Stimulated activated naive CD8-positive, alpha-beta T cell treated with anti-CD3 and anti-CD28 coated beads, Interleukin-15, Interleukin-2, amounts not matched to agents 100 U/mL and 50 U/mL, for 24 hours (primary cell): ENCODE measurements around the gene CADPS.

ENCODE experiments used
- ATAC-seq: fragments of 150-1000 bp; cut with Tn5 transposase; one replicate; pipeline ENCODE4 v1.10.0; 2021
- DNase-seq: peaks from one replicate; pipeline ENCODE4 v3.0.0; 2021

Gene CADPS

DNA sequence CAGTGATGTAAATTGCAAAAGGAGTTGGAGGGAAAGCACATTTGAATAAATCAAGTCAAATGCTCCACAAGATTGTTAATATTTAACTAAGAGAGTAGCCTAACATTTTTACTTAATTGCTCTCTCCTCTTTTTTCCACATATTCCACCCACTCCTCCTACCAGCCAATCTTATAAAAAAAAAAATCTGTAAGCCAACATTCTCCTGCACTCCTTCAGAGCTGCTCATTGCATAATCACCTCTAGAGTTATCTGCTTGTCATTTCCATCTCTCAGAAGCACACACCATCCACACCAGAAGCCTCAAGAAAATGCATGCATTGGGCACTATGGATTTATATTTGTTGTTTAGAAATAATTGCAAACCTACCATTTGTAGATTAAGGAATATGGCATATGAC is 64.1 kb downstream of the CADPS start:
- no peak for ATAC-seq
- DNase-seq = no peak

DNA sequence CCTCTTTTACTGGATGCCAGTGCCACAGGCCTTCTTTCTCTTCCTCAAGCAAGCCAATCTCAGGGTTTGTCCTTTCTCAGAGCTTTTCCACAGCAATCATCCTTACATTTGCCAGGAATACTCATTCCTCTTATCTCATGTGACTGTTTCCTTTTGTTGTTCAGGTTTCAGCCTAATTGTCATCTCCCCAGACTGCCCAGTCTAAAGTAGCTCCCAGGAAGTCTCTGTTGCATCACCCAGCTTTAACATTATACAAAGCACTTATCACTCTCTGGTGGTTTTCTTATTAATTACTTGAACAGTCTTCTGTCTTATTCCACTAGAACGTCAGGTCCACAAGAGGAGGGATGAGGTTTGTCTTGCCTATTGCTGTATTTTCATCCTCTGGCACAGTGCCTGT is 65.8 kb downstream of the CADPS start:
- ATAC-seq (no peak), DNase-seq (no peak)

DNA sequence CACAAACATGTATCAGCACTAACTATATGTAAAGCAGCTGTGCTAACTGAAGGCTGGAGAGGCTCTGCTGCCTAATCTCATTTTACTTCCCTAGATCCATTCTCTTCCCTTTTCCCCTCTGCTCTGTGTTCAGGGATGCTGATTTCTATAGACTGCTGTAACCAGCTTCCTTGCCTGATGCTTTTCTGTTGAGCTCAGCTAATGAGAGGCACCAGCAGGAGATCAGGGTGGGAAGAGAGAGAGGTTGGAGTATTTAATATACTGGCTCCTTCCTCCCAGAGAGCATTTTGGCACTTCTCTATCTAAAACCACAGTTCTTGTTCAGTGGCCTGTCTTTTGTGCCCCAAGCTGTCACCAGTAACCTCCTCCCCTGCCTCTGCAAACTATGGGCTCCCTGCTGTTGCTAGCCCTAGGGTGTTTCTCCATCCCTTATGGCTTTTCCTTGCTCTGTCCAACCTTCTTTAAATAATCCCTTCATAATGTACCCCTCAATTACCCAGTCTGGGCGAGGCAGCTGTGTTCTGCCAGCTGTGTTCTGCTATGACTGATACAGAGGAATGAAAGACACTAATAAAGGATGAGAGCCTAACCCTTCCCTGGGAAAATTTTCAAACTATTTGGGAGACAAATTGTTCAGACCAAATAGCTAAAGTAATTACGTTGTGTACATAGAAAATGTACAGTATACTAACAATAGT is 69.5 kb downstream of the CADPS start:
- ATAC-seq (no peak), DNase-seq (no peak)

DNA sequence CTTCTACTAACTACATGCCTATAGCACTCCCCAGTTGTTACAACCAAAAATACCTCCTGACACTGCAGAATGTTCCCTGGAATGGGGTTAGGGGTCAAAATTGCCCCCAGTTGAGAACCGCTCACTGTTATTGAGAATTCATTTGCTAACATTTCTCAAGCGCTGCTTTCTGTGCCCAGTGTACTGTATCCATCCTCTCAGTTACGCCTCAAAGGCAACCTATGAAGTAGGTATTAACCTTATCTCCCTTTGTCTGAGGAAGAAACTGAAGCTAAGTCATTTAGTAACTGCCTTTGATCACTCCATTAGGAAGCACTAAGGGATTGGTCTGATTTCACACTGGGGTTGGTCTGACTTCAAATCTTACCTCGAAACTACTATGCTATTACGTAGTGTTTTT is 70.1 kb downstream of the CADPS start:
- ATAC-seq (no peak), DNase-seq (no peak)

DNA sequence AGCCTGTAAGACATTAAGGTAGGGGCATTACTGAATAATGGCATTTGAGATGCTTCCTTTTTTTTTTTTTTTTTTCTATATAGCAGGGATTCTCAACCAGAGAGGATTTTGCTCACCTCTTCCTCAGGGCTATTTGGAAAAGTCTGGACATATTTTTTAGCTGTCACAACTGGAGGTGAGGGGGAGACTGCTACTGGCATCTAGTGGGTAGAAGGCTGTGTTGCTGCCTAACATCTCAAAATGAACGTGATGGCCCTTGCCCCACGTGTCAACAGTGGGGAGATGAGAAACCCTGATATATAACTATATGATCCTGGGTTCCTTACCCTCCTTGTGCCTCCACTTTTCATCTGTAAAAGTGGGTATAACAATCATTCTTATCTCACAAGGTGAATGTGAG is 71.9 kb downstream of the CADPS start:
- ATAC-seq (no peak), DNase-seq (no peak)

DNA sequence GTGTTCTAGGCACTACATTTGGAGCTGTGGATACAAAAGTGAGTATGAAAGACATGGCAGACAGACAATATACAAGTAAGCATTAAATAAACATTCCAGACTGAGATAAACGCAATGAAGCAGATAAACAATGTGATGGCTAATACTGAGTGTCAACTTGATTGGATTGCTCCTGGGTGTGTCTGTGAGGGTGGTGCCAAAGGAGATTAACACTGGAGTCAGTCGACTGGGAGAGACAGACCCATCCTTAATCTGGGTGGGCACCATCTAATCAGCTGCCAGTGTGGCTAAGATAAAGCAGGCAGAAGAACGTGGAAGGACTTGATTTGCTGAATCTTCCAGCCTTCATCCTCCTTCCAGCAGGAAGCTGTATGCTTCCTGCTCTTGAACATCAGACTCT is 77.2 kb downstream of the CADPS start:
- ATAC-seq = no peak
- DNase-seq = no peak

DNA sequence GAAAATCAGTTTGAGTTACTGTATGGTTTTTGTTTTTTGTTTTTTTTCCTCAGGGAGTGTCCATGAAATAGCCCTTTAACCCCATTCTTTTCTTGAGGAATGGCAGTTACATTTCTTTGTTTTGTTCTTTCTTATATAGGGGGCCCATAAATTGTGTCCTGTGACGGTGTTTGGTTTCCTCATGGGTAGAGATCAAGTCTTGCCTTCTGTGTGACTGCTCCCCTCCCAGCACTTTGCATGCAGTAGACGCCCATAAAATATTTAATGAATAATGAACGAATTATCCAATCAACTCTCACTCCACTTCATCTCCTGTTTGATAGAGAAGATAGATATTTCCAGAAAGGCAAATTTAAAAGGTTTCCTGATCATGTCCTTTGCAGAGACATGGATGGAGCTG is 78.1 kb downstream of the CADPS start:
- DNase-seq (no peak), ATAC-seq (no peak)

DNA sequence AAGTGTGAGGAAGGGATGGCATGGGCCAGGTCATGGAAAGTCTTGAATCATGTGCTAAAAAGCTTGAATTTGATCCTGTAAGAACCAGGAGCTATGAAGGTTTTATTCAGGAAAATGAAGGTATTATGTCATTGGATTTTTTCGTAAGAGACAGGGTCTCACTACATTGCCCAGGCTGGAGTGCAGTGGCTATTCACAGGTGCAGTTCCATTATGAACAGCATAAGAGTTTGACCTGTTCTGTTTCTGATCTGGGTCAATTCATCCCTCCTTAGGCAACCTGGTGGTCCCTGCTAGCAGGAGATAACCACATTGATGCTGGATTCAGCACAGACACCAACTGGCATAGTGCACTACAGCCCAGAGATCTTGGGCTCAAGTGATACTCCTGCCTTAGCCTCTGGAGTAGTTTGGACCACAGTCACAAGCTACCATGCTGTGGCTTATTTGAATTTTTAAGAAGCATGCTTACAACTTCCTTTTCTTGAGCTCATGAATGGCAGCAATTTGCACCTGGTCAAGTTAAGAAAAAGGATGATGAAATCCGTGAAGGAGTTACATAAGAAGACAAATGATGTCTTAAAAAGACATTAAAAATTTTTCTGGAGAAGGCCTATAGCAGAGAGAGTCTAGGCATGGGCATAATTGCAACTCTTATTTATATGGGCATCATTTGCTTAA is 79.1 kb downstream of the CADPS start:
- no peak for DNase-seq
- ATAC-seq = no peak

DNA sequence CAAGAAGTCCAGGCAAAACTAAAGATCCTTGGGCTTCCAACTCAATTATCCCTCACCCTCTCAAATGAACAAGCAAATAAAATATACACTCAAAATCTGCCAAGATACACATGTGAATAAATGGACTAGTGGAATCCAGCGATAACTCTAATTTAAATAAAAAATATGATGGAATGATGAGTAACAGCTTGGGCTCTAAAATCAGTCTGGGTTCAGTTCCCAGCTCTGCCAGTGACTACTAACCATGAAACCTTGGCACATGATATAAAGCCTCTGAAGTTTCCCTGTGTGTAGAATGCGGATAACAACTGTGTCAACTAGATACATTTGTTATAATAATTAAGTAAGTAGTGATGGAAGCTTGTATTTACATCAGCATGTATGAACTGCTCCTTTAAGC is 81.3 kb downstream of the CADPS start:
- no peak for ATAC-seq
- no peak for DNase-seq

DNA sequence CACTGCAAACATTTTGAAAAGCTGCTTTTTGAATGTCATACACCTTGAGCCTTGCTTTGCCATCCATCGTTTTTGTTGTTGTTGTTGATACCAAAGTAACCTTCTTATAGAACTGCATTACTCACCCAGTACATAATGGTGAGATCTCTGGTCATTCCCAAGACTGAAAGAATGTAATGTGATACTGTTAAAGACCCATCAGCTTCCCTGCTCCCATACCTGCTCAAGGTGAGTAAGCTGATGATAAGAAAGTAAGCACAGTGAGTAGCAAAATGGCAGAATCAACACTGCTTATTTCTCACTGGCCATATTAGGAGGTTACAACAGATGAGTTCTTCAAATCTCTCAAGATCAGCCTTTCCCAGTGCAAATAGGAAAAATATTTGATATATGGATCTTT is 89.8 kb downstream of the CADPS start:
- DNase-seq = no peak
- no peak for ATAC-seq

DNA sequence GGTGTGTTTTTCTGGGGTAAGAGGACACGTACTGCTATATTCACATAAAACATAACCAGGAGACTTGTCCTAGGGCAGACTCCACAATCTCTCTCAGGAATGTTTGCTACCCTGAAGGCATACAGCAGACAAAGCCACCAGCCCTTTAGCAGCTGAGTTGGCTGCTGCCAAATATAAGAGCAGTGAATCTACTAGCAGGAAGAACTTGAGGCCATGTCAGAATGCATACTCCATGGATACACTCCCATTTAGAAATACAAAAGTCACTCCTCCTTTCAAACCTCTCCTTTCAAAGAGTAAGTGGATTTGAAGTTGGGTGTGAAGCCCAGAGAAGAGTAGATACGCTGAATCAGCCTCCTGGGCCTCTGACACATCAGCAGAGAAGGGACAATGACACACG is 94.1 kb downstream of the CADPS start:
- ATAC-seq (no peak), DNase-seq (no peak)

DNA sequence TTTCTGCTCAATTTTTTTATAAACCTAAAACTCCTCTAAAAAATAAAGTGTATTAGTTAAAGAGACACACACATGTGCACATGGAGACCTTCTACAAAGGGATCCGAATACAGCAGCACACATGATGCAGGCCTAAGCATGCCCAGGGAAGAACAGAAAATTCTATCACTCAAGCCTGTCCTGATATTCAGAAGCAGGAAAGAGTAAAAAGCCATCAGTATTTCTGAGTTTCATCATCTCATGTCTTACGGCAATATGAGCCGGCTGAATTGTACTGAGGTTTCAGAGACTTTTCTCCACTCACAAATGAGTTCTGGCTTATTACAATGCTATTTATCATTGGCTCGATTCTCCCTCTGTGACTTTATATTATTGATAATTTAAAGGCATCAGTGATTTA is 97.5 kb downstream of the CADPS start:
- DNase-seq (no peak), ATAC-seq (no peak)

DNA sequence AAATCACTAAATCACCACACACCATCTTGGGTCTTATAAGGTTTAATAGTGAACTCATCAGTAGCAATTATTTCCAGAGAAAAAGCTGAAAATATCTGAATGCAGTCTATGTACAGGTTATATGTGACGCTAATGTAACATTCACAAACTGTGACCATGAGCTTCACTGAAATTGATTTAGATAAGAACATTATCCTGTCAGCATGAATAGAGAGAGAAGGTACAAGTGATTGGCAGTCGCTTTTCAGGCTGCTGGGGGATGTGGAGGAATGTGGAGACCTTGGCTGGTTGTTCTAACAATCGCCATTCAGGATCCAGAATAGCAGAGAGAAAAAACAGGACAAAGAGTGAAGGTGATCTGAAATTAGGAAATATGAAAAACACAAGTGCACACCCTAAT is 98.1 kb downstream of the CADPS start:
- no peak for ATAC-seq

DNA sequence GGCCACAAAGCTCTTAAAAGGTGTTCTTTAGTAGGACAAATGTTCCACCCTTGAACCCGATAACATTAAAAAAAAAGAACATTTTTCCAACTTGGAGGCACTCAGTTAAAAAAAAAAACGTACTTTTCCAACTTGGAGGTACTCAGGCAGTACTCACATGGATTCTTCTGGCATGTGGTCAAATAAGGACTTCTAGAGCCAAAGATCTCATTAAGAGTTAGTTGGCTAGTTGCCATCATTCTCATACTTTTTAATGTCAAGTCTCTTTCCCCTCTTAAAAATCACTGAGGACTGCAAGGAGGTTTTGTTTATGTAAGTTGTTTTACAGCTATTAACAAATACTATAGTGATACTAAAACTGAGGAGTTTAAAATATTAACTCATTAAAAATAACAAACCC is 101.0 kb downstream of the CADPS start:
- no peak for ATAC-seq
- DNase-seq = no peak

More for the DNA sequence above, 98.1 kb downstream of the CADPS start:
- no peak for DNase-seq

DNA sequence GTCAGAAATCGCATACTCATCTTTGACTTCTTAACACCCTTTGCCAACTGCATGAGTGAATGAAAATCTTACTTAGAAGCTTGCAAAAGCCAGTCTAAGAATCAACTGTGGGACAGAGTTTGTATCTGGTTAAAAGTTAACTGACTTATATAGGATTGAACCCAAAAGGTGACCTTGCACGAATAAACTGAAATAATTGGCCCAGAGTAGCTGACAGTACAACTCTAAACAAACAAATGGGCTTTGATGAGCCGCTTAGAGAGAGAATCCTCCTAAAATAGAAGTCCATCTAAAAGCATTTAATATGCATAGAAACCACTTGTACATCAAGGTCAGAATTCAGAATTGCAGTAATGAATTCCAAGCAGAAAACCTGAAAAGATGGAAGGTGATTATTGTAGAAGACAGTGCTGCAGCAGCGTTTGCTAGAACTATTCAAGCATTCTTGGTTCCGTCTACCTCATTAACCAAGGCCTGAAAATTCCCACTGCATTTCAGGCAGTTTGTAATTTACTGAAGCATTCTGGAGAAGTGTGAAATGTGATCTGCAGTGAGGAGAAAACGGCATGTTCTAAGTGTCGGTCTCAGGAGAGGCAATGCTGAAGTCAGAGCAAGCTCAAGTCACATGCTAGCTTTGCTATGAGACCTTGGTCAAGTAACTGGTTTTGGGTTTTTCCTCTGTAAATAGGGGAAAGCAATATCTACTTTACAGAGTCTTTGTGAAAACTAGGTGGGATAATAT is 103.7 kb downstream of the CADPS start:
- ATAC-seq (no peak), DNase-seq (no peak)

DNA sequence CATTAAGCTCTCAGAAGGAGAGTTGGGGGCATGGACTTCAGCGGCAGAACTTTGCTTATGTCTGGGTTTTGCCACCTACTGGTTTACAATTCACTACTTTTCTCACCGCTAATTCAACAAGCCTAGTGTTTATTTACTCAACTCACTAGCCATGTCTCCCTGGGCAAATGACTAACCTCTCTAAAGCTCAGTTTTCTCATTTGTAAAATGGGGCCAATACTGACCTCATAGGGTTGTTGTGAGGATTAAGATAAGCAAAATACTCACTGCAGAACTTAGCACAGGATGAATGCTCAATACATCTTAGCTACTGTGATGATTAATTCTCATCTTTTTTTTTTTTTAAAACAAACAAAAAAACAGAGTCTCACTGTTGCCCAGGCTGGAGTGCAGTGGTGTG is 106.3 kb downstream of the CADPS start:
- ATAC-seq = no peak
- no peak for DNase-seq

DNA sequence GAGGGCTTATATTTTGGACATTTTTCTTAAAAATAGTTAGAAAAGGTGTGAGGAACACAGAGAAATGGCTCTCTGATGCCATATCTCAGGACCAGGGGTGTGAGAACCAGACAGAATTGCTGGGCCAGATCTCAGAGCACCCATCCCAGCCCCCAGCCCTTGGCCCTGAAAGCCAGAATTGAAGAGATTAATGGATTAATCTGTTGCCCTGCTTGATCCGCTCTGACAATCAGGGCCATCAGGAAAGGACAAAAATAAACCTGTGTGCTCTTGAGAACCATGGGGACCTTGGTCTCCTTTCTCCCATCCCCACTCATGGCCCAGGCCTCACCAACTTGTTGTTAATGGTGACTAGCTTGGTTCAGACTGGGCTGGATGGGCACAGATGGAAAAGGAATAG is 113.5 kb downstream of the CADPS start:
- ATAC-seq (no peak), DNase-seq (no peak)

DNA sequence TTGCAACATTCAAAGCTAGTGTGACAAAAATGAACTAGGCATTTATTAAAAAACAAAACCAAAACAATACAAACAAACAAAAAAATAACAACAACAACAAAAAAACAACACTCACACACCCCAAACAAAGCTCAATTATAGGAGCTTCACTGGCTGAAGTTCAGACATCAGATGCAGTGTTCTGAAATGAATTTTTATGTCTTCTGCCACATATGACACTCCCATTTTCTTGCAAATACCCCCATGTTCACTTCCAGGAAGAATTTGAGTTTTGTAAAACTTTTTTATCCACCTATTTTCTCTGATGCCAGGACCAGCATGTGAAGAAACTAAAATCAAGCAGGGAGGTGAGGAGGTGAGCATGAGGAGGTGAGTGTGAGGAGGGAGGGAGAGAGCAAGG is 113.9 kb downstream of the CADPS start:
- DNase-seq (no peak), ATAC-seq (no peak)

DNA sequence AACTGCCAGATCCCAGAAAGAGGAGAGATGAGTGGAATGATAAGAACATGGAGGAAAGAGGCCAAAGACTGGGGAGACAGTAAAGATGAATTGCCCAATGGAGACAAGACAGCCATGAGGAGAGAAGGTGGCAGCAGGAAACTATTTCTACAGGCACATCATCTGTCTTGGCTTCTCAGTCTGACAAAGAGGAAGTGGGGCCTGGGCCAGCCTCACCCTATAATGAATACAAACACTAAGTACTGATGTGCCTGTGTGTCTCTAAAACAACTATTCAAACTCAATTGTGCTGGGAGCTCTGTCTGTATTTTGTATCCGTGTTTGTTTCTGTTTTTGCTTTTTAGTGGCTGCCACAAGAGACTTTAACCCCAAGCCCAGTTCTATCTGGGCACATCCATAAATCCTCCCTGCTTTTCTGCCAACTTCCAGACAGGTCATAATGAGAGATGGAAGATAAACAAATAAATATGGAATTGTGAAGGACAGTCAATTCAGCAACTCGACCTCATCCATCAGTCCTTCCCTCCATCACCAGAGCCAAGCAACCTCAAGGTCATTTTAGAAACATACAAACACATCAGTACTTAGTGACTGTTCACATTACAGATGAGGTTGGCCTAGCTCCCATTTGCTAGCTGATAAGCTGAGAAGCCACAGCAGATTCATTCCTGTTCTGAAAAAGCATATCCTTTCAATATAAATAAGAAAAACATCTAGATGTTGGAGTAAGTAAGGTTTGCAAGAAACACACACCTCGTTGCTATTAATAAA is 116.7 kb downstream of the CADPS start:
- DNase-seq (no peak), ATAC-seq (no peak)

DNA sequence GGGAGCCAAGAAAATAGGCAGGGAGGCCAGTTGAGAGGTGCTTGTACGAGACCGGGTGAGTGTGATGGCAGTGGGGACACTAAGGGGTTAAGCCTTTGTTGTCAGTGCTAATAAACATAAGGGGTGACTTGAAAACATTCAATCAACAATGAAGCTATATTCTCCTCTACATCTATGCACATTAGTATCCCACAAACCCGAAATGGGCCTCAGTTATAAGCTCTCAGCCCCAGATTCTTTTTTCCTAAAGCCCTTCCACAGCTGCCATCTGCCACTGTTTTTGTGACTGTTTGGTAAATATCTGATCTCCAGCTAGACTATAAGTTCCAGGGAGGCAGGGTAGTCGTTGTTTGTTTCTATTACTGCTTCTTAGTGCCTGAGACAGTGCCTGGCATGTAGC is 118.2 kb downstream of the CADPS start:
- no peak for ATAC-seq
- DNase-seq = no peak

DNA sequence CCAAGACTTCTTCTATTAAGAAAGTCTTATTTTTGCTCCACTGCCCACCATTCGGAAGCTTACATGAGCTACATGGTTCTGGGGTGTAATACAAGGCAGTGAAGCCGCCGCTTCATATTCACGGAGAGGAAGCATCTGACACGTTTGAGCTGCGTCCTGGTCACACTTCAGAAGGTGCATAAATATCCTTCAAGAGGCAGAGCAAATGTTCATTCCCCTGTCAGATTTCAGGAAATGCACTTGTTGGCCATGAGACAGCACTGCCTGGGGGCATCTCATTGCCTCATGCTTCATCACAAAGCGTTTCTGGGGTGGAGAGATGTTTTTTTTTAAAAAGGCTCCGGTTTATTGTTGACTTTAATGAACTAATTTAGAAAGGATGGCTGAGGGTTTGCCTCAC is 119.9 kb downstream of the CADPS start:
- no peak for ATAC-seq
- DNase-seq = no peak

DNA sequence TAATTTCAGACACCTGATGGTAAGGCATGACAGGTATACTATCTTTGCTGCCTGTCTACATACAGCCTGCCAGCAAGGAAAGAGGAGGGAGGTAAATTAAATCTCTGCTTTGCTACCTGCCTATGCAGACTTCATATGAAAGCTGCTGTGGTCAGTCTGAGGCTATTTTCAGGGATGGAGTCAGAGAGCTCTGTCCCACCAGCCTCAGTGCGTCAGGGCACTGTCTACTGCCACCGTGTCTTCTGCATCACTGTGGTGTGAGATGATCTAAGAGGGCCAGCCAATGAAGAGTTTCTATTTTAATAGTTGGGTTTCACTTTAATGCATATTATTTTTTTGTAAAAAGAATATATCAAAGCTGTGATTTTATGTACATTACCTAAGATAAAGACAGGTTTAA is 125.6 kb downstream of the CADPS start:
- ATAC-seq = no peak
- no peak for DNase-seq

DNA sequence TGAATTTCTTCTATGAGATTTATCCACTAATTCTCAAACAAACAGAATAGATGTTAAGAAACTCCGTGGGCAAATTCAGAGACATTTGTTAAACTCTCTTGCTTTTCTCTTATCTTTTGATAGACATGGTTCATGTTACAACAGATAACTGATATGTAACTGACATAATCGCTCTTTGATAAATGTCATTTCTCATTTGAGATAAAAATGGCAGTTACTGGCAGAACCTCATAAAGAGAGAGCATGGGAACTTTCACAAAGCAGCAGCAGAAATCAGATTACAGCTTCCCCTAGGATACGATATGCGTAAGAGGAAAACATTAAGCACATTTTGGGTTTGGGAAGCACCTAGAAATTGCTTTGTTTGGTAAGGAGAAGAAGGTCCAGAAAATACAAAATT is 126.1 kb downstream of the CADPS start:
- DNase-seq (no peak), ATAC-seq (no peak)
